MM.1S (cell line): ENCODE measurements around the gene CLIC4.

ENCODE experiments used
- DNase-seq: peaks from one replicate; pipeline ENCODE4 v3.0.0-alpha.2; 2015
- H2AFZ ChIP-seq: fragments of 300-600 bp; sonication (generic); 2 replicates; pipeline ENCODE4 v1.6.0; 2016; ENCODE audit warnings: antibody characterized with exemption, low read length
- H3F3A ChIP-seq: fragments of 300-600 bp; sonication (generic); 2 replicates; pipeline ENCODE4 v1.6.1; 2016; ENCODE audit warnings: mild to moderate bottlenecking, antibody characterized with exemption, low read length, moderate library complexity, mixed read lengths; ENCODE audit not compliant: insufficient read depth
- H3K27ac ChIP-seq: fragments of 300-600 bp; sonication (generic); 2 replicates; pipeline ENCODE4 v1.5.1; 2016; ENCODE audit warnings: mild to moderate bottlenecking, low read length
- H3K27me3 ChIP-seq: fragments of 300-600 bp; sonication (generic); replicated peaks from 2 replicates; pipeline ENCODE4 v1.6.0; 2016; ENCODE audit warnings: low read length; ENCODE audit not compliant: insufficient read depth
- H3K36me3 ChIP-seq: fragments of 300-600 bp; sonication (generic); replicated peaks from 2 replicates; pipeline ENCODE4 v1.6.1; 2016; ENCODE audit warnings: mild to moderate bottlenecking, low read length, mixed read lengths; ENCODE audit not compliant: insufficient read depth
- H3K4me1 ChIP-seq: fragments of 300-600 bp; sonication (generic); 2 replicates; pipeline ENCODE4 v1.6.1; 2016; ENCODE audit warnings: low read length, mixed read lengths
- H3K4me2 ChIP-seq: fragments of 300-600 bp; sonication (generic); 2 replicates; pipeline ENCODE4 v1.6.0; 2016; ENCODE audit warnings: low read depth, low read length
- H3K4me3 ChIP-seq: fragments of 300-600 bp; sonication (generic); 2 replicates; pipeline ENCODE4 v1.5.1; 2016; ENCODE audit warnings: low read length, mixed read lengths
- H3K79me2 ChIP-seq: fragments of 300-600 bp; sonication (generic); 2 replicates; pipeline ENCODE4 v1.6.1; 2016; ENCODE audit warnings: mixed run types, low read length, mixed read lengths
- H3K9ac ChIP-seq: fragments of 300-600 bp; sonication (generic); 2 replicates; pipeline ENCODE4 v1.6.1; 2016; ENCODE audit warnings: low read length, mixed read lengths
- H3K9me2 ChIP-seq: fragments of 300-600 bp; sonication (generic); replicated peaks from 2 replicates; pipeline ENCODE4 v1.6.1; 2016; ENCODE audit warnings: mild to moderate bottlenecking, low read length, mixed read lengths; ENCODE audit not compliant: insufficient read depth
- H3K9me3 ChIP-seq: fragments of 300-600 bp; sonication (generic); replicated peaks from 2 replicates; pipeline ENCODE4 v1.6.1; 2016; ENCODE audit warnings: mild to moderate bottlenecking, low read length, mixed read lengths; ENCODE audit not compliant: insufficient read depth
- H4K20me1 ChIP-seq: fragments of 300-600 bp; sonication (generic); 2 replicates; pipeline ENCODE4 v1.6.1; 2016; ENCODE audit warnings: mild to moderate bottlenecking, low read length, moderate library complexity, mixed read lengths; ENCODE audit not compliant: insufficient read depth
- EZH2 ChIP-seq: fragments of 300-600 bp; sonication (generic); optimal IDR thresholded peaks from 2 replicates; pipeline ENCODE3; 2017; ENCODE audit warnings: low read depth, mild to moderate bottlenecking, antibody characterized with exemption, low read length, mixed read lengths
- EZH2phosphoT487 ChIP-seq: fragments of 300-600 bp; sonication (generic); IDR thresholded peaks from 2 replicates; pipeline ENCODE4 v1.6.1; 2018; ENCODE audit warnings: antibody characterized with exemption, low read length
- TF ChIP-seq, protein P1 (sequence below): fragments of 300-600 bp; sonication (generic); IDR thresholded peaks from 2 replicates; pipeline ENCODE4 v1.5.1; 2016; ENCODE audit warnings: antibody characterized with exemption, low read length, mixed read lengths

CLIC4 gene

DNA sequence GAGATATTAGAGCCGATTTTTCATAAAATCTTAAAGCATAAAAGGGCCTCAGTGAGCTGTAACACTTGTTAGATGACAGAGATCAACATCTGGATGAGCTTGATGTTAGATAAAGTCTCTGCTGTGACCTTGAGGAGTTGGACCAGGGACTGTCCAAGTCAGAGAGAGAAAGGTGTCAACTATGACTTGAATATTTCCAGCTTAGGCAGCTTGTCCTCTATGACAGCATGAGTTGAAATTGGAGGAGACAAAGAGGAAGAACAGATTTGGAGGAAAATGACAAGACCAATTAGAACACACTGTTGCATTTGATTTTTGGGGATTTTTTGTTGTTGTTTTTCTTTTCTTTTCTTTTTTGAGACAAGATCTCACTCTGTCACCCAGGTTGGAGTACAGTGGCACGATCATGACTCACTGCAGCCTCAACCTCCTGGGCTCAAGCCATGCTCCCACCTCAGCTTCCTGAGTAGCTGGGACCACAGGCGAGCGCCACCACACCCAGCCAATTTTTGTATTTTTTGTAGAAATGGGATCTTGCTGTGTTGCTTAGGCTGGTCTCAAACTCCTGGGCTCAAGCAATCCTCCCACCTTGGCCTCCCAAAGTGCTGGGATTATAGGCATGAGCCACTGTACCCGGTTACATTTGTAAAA lies 35.3 kb upstream of the CLIC4 start:
- no peak overlapping the region for H2AFZ ChIP-seq
- no peak overlapping the region for H3K4me3 ChIP-seq
- TF ChIP-seq, protein P1, sequence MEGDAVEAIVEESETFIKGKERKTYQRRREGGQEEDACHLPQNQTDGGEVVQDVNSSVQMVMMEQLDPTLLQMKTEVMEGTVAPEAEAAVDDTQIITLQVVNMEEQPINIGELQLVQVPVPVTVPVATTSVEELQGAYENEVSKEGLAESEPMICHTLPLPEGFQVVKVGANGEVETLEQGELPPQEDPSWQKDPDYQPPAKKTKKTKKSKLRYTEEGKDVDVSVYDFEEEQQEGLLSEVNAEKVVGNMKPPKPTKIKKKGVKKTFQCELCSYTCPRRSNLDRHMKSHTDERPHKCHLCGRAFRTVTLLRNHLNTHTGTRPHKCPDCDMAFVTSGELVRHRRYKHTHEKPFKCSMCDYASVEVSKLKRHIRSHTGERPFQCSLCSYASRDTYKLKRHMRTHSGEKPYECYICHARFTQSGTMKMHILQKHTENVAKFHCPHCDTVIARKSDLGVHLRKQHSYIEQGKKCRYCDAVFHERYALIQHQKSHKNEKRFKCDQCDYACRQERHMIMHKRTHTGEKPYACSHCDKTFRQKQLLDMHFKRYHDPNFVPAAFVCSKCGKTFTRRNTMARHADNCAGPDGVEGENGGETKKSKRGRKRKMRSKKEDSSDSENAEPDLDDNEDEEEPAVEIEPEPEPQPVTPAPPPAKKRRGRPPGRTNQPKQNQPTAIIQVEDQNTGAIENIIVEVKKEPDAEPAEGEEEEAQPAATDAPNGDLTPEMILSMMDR = no peak
- no peak for TF ChIP-seq EZH2phosphoT487
- TF ChIP-seq EZH2 = no peak
- no peaks in the 10 kb centered on the region for H4K20me1 ChIP-seq
- H3K79me2 ChIP-seq = no peaks in the 10 kb centered on the region
- no peak overlapping the region for H3K4me2 ChIP-seq
- no peaks in the 10 kb centered on the region for H3K27me3 ChIP-seq
- H3K36me3 ChIP-seq = no peaks in the 10 kb centered on the region
- no peaks in the 10 kb centered on the region for H3K9me2 ChIP-seq
- H3K9me3 ChIP-seq = no peaks in the 10 kb centered on the region
- peaks cover 5% of the 10 kb centered on the region; the same call in 1 of the 2 replicates for H3F3A ChIP-seq
- no peak for DNase-seq
- H3K9ac ChIP-seq = no peak overlapping the region
- H3K27ac ChIP-seq = no peak overlapping the region
- H3K4me1 ChIP-seq = no peaks in the 10 kb centered on the region

DNA sequence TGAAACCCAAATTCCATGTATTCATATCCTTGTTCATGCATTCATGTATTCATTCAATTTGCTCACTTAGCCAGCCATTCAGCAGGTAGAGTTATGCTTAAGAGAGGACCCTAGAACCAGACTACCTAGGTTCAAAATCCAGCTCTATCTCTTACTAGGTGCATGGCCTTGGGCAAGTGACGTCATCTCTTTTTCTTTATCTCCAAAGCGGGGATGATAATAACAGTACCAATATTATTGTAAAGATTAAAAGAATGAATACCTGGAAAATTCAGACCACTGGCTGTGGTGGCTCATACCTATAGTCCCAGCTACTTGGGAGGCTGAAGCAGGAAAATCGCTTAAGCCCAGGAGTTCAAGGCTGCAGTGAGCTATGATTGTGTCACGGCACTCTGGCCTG lies 33.9 kb upstream of the CLIC4 start:
- no peaks in the 10 kb centered on the region for H3K9me2 ChIP-seq
- H3K27ac ChIP-seq = no peak overlapping the region
- no peaks in the 10 kb centered on the region for H3K27me3 ChIP-seq
- no peak overlapping the region for H3K9ac ChIP-seq
- no peaks in the 10 kb centered on the region for H3K79me2 ChIP-seq
- H2AFZ ChIP-seq = no peak overlapping the region
- TF ChIP-seq, protein P1 = no peak
- TF ChIP-seq EZH2phosphoT487 = no peak
- no peak for TF ChIP-seq EZH2
- no peaks in the 10 kb centered on the region for H3K36me3 ChIP-seq
- H3K4me1 ChIP-seq = no peaks in the 10 kb centered on the region
- H3K4me2 ChIP-seq = no peak overlapping the region
- no peak for DNase-seq
- H3K4me3 ChIP-seq = no peak overlapping the region
- H3K9me3 ChIP-seq = no peaks in the 10 kb centered on the region
- no peaks in the 10 kb centered on the region for H3F3A ChIP-seq
- no peaks in the 10 kb centered on the region for H4K20me1 ChIP-seq

DNA sequence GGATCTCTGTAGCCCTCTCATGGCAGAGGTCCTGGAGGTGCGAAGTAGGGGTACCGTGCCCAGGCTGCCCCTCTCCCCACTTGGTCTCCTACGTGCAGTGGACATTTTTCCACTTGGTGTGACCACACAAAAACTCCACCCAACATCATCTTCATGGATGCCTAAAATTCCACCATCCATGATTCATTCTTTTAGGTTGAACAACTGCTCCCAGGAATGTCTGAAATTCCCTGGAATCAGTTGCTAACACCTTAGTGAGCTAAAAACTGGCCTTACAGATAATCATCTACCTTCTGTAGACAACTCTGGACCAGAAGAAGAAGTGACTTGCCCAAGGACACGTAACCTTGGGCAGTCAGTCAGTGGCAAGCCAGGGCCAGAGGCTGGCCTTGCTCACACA lies 32.1 kb upstream of the CLIC4 start:
- H3K9ac ChIP-seq = no peak overlapping the region
- no peaks in the 10 kb centered on the region for H4K20me1 ChIP-seq
- TF ChIP-seq, protein P1 = no peak
- TF ChIP-seq EZH2phosphoT487 (no peak), EZH2 (no peak)
- H3K9me3 ChIP-seq = no peaks in the 10 kb centered on the region
- no peak overlapping the region for H3K4me3 ChIP-seq
- no peaks in the 10 kb centered on the region for H3K79me2 ChIP-seq
- no peak overlapping the region for H3K4me2 ChIP-seq
- no peaks in the 10 kb centered on the region for H3K4me1 ChIP-seq
- H3F3A ChIP-seq = no peaks in the 10 kb centered on the region
- DNase-seq = no peak
- H3K27me3 ChIP-seq = no peaks in the 10 kb centered on the region
- H2AFZ ChIP-seq = no peak overlapping the region
- H3K9me2 ChIP-seq = no peaks in the 10 kb centered on the region
- H3K36me3 ChIP-seq = no peaks in the 10 kb centered on the region
- no peak overlapping the region for H3K27ac ChIP-seq
